Neural cell (in vitro differentiated cells): ENCODE data around the gene UBN1.

Experiments used
- CTCF ChIP-seq: fragments of 450-650 bp; IDR thresholded peaks from 2 replicates; pipeline ENCODE4 v1.5.1; 2014; ENCODE audit warnings: antibody characterized with exemption, mild to moderate bottlenecking, moderate library complexity; ENCODE audit not compliant: poor library complexity, severe bottlenecking
- RAD21 ChIP-seq: fragments of 450-650 bp; conservative IDR thresholded peaks from 2 replicates; pipeline ENCODE4 v1.6.1; 2014; ENCODE audit warnings: antibody characterized with exemption, mild to moderate bottlenecking, moderate library complexity
- REST ChIP-seq: IDR thresholded peaks from 2 replicates; pipeline ENCODE4 v1.6.1; 2012; ENCODE audit warnings: borderline replicate concordance

GRCh38 chr16:4931381-4931780, 84.1 kb downstream of the UBN1 start:
- no peak for TF ChIP-seq CTCF
- no peak for TF ChIP-seq RAD21
- TF ChIP-seq REST: no peak
